ENCODE data around the gene HPN. TPM values are rescaled to one million over a fixed set of nuclear protein-coding genes. Genes with fewer than 3 reads are reported as not detected.
A peak's percentile ranks its signal among the peaks of the same experiment; 100 is the strongest.

The HPN gene
- total and polyA plus RNA-seq, 2 experiments from 2014 or later: 21.3 to 36.2 TPM

- Histone ChIP-seq H3K27ac (no peak overlapping the region), H3K4me1 (ENCODE audit: low read depth) (no peaks in the 10 kb centered on the region), H3K4me3 (no peak overlapping the region), H3K9me3 (ENCODE audit: low read depth) (no peaks in the 10 kb centered on the region), H3K36me3 (no peaks in the 10 kb centered on the region), H3K27me3 (no peaks in the 10 kb centered on the region)
- no peak for DNase-seq (ENCODE audit: low read depth in 1 of 2, low spot score in 1 of 2)
- no peak for TF ChIP-seq CTCF (IDR thresholded peaks at IDR 0.05; ENCODE audit: low read depth, low read length)
These were observed 44.4 kb downstream of the HPN start for GRCh38 chr19:35085947-35086346.

- no peaks in the 10 kb centered on the region for H3K27me3 ChIP-seq
- no peak for DNase-seq (ENCODE audit: low read depth in 1 of 2, low spot score in 1 of 2)
- no peak overlapping the region for H3K27ac ChIP-seq
- no peaks in the 10 kb centered on the region for H3K4me1 ChIP-seq (ENCODE audit: low read depth)
- H3K4me3 ChIP-seq: no peak overlapping the region
- H3K36me3 ChIP-seq: no peaks in the 10 kb centered on the region
- TF ChIP-seq CTCF (IDR thresholded peaks at IDR 0.05; ENCODE audit: low read depth, low read length): no peak
- H3K9me3 ChIP-seq (ENCODE audit: low read depth): no peaks in the 10 kb centered on the region
These were observed 44.9 kb downstream of the HPN start for GRCh38 chr19:35086455-35086854.

GRCh38 chr19:35087393-35087792 lies 45.9 kb downstream of the HPN start:
- Histone ChIP-seq H3K4me1 (ENCODE audit: low read depth) (no peaks in the 10 kb centered on the region), H3K9me3 (ENCODE audit: low read depth) (no peaks in the 10 kb centered on the region), H3K27ac (no peak overlapping the region), H3K4me3 (no peak overlapping the region), H3K27me3 (no peaks in the 10 kb centered on the region), H3K36me3 (no peaks in the 10 kb centered on the region)
- TF ChIP-seq CTCF (IDR thresholded peaks at IDR 0.05; ENCODE audit: low read depth, low read length): no peak
- DNase-seq (ENCODE audit: low read depth in 1 of 2, low spot score in 1 of 2): no peak

- peak in 1 of 2 donors; percentile 76 for DNase-seq (ENCODE audit: low read depth in 1 of 2, low spot score in 1 of 2)
- Histone ChIP-seq H3K36me3 (no peaks in the 10 kb centered on the region), H3K27ac (no peak overlapping the region), H3K9me3 (ENCODE audit: low read depth) (no peaks in the 10 kb centered on the region), H3K27me3 (no peaks in the 10 kb centered on the region), H3K4me3 (no peak overlapping the region), H3K4me1 (ENCODE audit: low read depth) (no peaks in the 10 kb centered on the region)
- no peak for TF ChIP-seq CTCF (IDR thresholded peaks at IDR 0.05; ENCODE audit: low read depth, low read length)
These were observed 46.8 kb downstream of the HPN start for GRCh38 chr19:35088131-35088913.

GRCh38 chr19:35089554-35089953 lies 48.0 kb downstream of the HPN start:
- H3K27me3 ChIP-seq: no peaks in the 10 kb centered on the region
- no peak for DNase-seq (ENCODE audit: low read depth in 1 of 2, low spot score in 1 of 2)
- H3K4me3 ChIP-seq: no peak overlapping the region
- H3K4me1 ChIP-seq (ENCODE audit: low read depth): no peaks in the 10 kb centered on the region
- H3K27ac ChIP-seq: no peak overlapping the region
- no peak for TF ChIP-seq CTCF (IDR thresholded peaks at IDR 0.05; ENCODE audit: low read depth, low read length)
- H3K36me3 ChIP-seq: no peaks in the 10 kb centered on the region
- no peaks in the 10 kb centered on the region for H3K9me3 ChIP-seq (ENCODE audit: low read depth)

All from cardiac muscle cell (in vitro differentiated cells and primary cell).